LNCAP (cell line): ENCODE measurements around the gene ACOD1.

Source experiments
- CTCF ChIP-seq: fragments of 450-650 bp; IDR thresholded peaks from 2 replicates; pipeline ENCODE4 v1.5.1; 2017; ENCODE audit warnings: mild to moderate bottlenecking

The ACOD1 gene

GRCh38 chr13:76955661-76956060 lies 7.3 kb downstream of the ACOD1 start:
- no peak for TF ChIP-seq CTCF

DNA sequence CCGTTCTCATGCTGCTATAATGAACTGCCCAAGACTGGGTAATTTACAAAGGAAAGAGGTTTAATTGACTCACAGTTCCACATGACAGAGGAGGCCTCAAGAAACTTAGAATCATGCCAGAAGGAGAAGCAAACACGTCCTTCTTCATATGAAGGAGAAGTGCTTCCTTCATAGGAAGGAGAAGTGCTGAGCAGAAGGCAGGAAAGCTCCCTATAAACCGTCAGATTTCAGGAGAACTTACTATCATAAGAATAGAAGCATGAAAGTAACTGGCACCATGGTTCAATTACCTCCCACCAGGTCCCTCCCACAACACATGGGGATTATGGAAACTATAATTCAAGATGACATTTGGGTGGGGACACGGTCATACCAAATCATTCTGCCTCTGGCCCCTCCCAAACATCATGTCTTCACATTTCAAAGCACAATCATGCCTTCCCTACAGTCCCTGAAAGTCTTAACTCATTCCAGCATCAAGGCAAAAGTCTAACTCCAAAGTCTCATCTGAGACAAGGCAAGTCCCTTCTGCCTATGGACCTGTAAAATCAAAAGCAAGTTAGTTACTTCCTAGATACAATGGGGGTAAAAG lies 10.6 kb downstream of the ACOD1 start:
- TF ChIP-seq CTCF, result no peak

DNA sequence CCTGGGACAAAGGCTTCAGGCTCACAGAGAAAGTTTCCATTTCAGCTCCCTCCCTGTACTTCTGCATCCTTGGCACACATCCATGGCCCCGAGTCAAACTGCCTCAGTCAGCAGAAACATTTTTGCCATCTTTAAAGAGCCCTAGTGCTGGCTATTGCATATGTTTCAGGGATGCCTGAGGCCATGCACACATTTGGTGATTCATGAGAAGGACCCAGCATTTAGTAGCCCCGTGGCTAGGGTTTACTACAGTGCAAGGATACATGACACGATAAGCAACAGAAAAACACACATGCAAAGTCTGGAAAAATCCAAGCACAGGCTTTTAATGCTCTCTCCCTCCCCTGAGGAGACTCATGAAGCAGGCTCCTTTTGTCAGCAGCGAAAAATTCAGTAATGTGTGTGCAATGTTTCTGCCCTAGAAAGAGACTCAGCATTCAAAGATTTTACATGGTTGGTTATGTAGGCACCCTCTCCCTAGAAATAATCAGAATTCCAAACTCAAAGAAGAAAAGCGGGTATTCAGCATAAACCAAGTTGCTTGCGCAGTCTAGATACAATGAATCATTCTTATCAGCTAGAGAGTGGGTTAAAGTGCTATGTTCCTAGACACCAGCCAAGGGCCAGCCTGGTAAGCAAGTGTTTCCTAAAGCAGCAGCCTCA lies 17.6 kb downstream of the ACOD1 start:
- TF ChIP-seq CTCF, result no peak

DNA sequence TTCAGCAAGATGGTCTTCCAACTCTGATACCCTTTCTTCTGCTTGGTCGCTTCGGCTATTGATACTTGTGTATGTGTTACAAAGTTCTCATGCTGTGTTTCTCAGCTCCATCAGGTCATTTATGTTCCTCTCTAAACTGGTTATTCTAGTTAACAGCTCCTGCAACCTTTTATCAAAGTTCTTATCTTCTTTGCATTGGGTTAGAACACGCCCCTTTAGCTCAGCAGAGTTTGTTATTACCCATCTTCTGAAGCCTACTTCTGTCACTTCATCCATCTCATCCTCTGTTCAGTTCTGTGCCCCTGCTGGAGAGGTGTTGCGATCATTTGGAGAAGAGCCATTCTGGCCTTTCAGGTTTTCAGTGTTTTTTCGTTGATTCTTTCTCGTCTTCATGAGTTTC lies 18.7 kb downstream of the ACOD1 start:
- TF ChIP-seq CTCF, result no peak

GRCh38 chr13:76968041-76968440 lies 19.7 kb downstream of the ACOD1 start:
- no peak for TF ChIP-seq CTCF

- TF ChIP-seq CTCF, result no peak
These were observed 21.4 kb downstream of the ACOD1 start for GRCh38 chr13:76969488-76970365.

DNA sequence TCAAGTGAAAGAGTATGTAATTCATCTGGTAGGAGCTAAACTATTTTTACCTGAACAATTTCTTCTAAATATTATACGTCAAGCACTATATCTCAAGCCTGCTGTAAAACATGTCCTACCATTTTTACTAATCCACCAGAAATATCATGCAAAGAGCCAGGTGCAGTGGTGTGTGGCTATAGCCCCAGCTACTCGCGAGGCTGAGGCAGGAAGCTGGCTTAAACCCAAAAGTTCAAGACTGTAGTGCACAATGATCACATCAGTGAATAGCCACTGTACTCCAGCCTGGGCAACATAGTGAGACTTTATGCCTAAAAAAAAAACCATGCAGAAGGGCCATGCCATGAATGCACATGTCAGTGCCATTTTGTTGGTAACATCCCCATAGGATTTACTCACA lies 22.9 kb downstream of the ACOD1 start:
- TF ChIP-seq CTCF, result no peak
